Astrocyte of the hippocampus (primary cell): ENCODE measurements around the gene AK5.

Source experiments
- DNase-seq: peaks from one replicate; pipeline ENCODE4 v3.0.0; 2011; ENCODE audit warnings: low read depth, low spot score

AK5 gene

DNA sequence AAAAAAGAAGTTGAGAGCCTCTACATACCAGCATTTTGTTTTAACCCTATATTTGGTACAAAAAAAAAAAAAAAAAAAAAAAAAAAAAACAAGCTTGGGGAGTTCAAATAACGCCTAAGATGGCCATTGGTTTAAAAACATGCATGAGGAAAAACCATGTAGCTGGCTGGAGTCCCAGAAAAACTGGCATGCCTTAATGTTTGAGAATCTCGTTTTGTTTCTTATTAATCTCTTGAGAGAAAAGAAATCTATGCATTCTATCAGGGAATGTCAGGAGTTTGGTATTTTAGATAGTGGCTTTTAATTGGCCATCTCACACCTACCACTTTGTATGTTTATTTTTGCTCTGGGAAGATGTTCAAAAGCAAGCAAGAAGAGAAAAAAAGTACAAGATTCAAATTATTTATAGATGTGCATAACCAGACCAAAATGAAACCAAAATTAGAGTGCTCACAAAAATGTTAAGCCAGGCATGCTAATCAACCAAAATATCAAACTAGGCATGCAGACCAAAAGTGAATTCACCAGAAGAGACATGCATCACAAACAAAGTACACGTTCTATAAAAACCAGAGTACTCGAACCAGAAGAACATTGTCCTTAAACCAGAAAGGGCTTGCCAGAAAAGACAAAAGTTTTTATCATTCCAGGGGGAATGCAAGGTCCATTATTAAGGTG lies 156.6 kb downstream of the AK5 start:
- DNase-seq: peak; percentile 80

DNA sequence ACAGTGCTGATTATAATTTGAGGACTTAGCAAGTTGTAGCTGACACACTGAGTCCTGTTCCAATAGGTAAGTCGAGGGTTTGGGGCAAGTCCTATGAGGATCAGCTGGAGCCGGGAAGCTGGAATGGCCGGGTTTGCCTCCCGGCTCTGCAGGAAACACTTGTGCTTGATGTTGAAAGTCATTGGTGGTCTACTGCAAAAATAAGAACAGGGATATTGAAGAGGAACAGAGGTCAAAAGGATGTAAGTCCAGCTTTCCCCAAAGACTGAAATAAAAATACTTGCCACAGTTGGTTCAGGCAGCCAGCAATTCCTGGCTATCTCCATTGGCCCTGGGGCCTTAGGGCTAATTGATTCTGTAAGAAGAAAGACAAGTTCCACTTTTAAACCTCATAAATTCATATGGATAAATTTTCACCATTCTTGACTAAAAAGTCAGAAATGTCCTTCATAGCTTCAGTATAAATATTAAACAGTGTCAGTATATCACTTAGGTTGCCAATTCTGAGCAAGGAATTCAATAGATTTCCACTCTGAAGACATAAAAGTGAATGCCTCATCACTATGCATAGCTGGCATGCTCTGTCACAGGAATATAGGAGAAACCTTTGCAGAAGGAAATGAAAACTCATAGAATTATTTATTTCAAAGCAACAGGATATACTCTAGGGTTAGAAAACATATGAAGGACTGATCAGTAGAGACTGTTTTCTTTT lies 165.2 kb downstream of the AK5 start:
- DNase-seq: peak; percentile 24

DNA sequence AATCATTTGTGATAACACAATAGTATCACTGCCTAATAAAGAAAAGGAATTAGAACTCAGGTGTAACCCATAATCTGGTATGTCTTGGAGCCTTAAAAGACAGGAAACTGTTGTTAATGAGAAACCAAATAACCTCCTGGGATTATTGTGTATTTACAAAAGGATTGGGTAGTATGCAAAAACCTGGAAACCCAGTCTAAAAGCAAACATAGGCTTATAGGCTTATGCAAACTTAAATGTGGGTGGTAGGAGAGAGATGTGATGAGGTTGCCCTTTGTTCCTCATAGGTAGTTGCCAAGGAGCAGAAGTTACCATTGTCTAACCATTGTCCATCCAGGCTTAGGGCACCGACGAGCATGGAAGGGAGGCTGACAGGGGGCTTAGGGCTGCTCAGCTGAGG lies 165.8 kb downstream of the AK5 start:
- no peak for DNase-seq

DNA sequence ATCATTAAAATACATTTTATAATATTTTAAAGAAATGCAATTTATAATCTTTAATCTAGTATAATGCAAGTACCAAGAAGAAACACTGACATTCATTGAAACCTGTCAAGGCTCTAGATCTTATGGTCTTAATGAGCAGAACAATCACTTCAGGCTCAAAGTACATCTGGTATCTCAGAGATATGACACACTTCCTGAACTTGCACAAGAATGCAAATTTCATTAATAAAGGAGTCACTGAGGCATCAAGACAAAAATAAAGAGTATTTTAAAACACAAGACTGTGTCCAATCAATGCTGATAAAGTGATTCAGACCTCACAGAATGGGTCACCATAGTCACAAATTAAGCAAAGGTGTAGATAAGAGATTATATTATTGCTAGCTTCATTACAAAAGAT lies 178.1 kb downstream of the AK5 start:
- no peak for DNase-seq

DNA sequence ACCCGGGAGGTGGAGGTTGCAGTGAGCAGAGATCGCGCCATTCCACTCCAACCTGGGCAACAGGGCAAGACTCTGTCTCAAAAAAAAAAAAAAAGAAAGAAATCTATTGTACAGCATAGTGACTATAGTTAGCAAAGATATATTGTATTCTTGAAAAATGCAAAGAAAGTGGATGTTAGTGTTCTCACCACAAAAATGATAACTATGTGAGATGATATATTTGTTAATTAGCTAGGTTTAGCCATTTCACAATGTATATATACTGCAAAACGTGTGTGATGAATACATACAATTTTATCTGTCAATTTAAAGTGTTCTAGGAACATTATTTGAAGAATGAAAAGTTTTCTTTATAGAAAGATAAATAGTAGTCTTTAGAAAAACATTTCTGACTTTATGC lies 179.9 kb downstream of the AK5 start:
- no peak for DNase-seq

DNA sequence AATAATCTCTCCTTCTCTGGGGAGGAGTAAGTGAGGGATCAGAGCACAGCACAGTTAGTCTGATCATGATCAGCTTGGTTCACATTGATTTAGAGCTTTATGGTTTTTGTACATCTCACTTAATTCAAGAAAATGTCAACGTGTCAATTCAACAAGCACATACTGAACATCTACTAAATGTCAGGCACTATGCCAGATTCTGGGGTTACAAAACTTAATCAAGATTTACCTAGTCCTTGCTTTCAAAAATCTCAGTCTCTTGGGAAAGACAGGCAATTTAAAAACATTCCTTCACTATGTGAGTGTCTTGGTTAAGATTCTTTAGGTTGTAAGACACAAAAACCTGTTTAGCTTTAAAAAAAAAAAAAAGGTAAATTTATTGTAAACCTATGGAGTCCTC lies 181.4 kb downstream of the AK5 start:
- DNase-seq: no peak

DNA sequence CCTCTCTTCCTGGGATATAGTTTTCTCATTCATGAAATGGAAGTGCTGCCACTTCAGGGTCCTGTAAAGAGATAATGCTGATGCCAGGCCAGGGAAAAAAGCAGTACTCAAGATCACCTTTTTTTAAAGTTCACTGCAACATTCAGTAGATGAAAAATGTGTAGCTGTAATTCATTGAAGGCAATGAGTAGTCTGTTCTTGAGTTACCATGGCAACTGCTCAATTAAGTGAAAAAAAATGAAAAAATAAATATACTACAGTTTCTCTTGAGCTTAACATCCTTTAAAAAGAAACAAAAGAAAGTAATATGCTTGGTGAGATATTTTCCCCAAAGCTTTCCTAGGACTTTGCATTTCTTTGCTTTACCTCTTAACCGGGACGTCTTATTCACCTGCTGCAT lies 183.3 kb downstream of the AK5 start:
- DNase-seq: no peak

DNA sequence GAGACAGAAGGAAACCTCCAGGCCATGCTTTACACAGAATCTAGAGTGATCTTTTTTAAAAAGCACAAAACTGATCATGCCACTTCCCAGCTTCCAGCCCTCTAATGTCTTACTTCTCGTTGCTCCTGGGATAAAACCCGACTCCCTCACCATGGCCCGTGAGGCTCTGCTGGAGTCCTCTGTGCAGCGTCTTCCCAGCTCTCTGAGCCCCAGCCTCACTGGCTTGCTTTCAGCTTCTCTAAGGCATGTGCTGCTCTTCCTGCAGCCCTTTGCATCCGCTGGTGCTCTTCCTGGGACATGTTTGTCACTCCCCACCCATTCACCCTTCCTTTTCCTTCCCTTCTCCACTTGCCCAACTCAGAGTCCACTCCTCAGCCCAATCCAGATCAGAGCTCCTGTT lies 184.1 kb downstream of the AK5 start:
- no peak for DNase-seq

DNA sequence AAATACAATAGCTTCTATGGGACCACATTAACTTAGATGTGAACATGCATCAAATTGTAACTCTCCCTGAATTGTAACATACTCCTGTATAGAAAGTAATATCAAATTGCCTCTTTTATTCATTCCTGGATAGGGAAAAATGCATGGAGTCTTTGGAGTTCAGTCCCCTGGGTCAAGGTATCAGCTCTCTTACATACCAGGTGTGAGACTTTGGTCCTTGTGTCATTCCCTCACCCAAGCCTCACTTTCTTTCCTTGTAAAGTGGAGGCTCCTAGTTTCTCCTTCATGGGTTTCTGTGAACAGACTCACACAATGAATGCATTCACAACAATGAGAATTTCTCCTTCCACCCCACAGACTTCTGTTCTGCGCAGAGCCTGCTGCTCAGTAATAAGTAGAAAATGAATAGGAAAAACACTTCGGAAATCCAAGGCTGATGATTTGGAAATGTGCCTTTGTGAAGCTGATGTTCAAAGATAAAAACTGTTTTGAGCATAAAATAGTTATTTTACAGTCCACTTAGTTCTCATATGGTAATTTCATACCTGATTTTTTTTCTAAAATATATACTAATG lies 185.3 kb downstream of the AK5 start:
- DNase-seq: no peak

DNA sequence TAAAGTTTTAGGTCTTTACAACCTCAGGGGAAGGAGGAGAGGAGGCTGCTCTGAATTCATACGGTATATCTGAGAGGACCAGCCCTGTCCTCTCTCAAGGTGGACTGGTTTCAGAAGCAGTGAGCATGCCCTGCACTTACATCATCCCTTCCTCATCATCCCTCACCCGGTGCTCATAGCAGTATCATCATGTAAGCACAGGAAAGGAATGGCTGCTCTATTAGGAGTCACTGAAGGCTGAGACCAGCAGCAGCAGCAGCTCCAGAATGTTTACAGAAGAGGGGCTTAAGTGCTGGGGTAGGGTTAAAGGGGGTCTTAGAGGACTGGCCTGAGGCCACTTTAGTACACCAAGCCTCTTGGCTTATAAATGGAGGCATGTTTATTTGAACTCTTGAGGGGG lies 185.9 kb downstream of the AK5 start:
- no peak for DNase-seq

DNA sequence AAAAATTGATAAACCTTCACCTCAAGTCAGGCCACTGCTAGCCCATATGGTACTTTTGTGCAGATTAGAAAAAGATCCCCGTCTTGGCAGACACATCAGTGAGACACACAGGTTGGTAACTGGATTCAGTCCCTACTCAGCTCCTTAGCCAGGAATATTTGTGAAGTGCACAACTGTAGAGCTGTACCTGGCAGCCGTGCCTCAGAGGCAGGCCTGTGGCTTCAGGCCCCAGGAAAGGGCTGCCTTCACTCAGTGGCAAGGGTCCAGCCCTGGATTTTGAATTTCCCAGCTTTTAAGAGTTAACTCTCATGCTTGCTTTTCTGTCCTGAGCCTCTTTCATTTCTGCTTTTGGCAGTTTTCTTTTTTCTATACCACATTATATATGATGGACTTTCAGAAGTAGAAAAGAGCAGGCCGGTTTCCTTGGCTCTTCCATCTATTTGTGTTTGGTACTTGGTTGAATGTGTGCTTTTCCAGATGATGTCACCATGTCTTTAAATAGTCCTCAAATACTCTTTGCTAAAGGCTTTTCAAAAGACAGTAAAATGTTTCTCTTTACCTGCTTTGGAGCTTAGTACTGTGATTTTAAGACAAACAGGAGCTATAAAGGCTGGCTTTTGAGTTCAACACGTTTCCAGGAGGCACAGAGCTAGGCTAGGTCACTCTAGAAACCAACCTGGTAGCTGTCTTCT lies 186.6 kb downstream of the AK5 start:
- DNase-seq: peak; percentile 35

DNA sequence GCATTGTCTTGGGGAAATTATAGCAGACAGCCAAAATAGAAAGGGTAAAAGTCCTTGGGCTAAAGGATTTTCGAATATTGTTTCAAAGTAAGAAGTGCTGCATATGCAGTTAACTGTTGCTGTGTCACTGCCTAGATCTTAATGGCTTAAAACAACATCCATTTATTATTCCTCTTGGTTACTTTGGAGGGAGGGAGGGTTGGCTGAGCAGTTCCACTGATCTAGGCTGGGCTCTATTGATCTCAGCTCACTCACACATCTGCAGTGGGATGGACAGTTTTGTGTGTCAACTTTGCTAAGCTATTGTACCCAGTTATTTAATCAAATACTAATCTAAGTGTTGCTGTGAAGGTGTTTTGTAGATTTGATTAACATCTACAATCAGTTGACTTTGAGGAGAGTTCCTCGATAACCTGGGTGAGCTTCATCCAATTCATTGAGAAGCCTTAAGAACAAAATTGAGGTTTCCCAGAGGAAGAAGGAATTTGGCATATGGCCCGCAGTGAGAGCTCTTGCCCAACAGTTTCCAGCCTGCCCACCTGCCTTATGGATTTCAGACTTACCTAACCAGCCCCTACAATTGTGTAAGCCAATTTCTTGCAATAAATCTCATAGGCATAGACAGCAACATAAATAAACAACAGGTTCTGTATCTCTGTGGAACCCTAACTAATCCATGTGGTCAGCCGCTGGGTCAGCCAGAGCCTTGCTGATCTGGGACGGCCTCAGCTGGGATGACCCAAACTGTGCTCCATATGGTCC lies 187.3 kb downstream of the AK5 start:
- DNase-seq: no peak

DNA sequence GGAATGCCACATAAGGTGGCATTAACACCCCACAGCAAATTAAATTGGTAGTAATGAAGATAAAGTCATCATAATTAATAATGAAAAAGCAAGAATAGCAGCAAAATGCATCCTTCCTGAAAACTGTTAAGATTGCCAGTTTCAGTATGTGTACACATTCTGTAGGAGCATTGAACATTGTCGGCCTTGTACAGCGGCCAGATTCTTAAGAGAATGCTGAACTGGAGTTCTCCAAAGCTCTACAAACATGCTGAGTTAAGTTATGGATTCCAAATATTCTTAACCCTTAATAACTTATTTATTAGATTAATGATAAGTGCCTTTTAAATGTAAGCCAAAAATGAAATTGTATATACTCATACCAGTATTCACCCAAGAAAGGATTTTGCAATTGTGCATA lies 189.9 kb downstream of the AK5 start:
- DNase-seq: no peak

DNA sequence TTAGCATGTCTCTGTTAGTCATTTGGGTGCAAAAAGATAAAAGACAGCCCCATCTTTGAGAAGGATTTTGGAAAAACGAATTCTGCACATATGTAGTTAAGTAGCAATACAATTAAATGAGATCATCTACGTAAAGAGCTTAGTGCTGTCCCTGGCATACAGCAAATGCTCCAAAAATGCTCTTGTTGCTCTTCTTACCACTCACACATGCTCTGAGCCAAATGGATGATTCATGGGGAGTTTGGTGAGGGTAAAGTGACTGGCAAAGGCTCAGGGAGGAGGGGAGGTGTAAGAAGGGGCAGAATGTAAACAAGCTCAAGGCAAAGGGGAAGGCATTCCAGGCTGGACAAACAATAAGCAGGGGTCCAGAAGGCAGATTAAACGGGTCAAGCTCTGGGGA lies 191.9 kb downstream of the AK5 start:
- DNase-seq: peak; percentile 88

DNA sequence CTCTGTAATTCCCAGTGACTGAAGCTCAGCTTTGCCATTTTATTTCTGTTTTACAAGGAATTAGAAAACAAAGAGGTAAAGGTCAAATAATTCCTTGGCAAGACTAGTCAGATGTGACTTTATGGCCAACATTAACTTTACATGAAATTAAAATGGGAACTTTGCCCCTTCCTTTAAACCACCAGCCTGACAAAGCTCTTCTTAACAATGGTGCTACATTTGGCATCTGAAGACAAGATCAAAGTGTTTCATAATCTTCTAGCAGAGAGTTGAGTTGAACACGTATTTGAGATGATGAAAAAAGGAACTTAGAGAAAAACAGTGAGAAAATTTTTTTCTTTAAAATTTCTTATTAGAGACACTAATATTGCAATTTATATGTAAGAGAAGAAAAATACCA lies 193.8 kb downstream of the AK5 start:
- no peak for DNase-seq

DNA sequence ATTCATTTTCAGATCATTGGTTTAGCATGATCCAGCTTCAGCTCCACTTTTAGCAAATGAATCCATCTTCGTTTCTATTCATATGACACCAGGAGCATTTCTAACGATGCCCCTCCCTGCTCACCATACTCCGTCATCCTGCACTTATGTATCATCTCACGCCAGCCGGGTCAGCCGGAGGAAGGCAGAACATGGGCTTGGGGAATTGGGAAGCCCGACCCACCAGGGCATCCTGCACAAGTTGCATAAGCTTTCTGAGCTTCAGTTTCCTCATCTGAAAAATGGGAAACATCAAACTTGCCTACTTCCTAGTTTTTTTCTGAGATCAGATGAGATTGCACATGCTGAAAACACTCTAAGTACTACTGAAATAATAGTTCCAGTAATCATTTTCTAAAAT lies 194.7 kb downstream of the AK5 start:
- DNase-seq: no peak

DNA sequence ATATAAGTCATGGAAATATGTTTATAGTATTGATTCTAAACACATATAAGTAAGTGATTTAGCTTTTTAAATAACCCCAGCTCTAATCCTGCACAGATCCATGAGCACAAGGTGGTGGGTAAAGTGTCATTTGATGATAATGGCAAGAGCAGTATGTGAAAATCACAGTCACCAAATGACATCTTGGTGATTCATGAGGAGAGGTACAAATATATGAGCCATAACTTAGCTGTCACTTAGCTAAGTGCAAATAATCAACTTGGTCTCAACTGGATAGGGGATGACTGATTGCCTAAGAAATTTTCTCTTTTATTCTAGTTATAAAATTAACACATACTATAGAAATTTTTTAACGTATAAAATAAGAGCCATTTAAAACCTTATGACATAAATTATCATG lies 202.5 kb downstream of the AK5 start:
- DNase-seq: no peak

DNA sequence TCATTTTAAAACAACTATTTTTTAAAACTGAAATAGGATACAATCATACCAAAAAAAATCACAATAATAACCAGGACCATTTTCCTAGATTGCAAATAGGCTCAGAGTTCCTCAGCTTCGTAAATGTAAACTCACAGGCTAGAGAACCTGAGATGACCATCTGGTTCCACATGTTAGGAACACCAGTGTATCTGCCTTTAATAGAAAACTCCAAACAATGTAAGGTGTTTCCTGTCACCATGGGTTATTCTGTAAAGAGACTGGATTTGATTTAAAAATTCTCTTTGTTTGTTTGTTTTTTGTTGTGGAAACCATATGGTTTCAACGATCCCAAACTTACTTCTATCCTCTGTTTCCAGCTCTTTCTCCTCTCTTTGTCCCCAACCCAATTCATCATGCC lies 203.1 kb downstream of the AK5 start:
- no peak for DNase-seq

DNA sequence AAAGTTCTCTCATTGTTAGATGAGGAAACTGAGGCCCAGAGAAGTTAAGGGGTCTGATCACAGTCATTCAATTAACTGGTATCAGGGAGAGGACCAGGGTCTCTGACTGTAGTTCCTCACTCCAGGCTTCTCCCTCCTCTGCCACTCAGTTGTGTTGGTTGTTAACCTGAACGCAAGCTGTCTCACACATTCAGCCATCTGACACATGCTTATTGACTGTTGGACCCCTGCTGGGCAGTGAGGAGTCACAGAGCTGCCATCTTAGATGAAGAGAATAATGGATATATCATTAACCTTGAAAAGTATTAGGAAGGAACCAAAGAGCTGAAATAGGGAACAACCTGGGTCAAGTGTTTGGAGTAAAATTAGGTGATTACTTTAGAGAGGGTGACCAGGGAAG lies 205.8 kb downstream of the AK5 start:
- no peak for DNase-seq

DNA sequence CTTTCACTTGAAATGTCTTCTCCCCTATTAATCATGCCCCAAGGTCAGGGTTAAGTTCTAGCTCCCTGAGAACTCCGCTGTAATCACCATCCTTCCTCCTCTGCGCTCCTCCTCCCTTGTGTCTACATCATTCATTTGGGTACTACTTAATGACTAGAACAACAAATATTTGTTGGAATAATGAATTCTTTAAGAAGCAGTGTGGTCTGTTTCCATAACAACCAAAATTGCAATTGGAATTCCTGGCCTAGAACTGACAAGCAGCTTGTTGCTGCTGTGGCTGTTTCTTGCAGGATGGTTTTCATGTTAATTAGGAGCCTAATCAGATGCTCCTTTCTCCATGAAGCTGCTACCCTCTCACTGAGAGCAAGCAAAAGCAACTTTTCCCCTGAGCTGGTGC lies 208.1 kb downstream of the AK5 start:
- DNase-seq: peak; percentile 87

DNA sequence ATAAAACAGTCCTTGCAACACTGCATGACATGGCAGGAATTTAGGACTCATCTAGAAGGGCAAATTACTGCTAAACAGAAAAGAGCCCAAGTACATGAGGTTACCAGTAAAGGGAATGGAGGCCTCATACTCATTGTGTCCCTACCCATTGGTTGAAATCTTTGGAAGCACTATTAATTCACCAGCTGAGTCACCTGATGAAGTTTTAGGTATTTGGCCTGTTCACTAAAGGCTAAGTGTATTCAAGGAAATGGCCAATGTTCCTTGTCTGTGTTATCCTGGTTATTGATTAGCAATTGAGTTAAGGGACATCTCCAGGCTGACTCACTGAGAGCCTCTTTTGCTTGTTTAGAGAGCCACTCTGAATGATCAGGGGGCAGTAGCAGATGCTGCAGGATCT lies 212.2 kb downstream of the AK5 start:
- DNase-seq: no peak

DNA sequence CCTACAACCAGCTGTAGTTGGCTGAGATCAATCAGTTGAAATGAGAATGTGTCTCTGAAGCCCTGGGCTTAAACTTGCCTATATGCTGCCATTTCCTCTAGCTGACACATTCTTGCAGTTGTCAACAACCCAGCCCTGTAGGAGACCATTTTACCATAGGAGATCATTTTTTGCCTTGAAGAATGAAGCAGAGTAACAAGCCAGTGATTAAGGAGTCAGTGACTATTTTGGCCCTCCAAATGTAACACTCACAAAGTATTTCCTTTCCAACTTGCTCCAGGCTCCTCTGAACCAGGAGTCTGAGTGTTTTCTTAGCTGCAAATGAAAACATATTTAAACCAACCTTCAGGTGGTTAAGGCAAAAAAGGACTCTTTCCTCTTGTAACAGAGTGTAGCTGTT lies 217.1 kb downstream of the AK5 start:
- DNase-seq: no peak
